ENCODE measurements around the gene MMP13.

DNA sequence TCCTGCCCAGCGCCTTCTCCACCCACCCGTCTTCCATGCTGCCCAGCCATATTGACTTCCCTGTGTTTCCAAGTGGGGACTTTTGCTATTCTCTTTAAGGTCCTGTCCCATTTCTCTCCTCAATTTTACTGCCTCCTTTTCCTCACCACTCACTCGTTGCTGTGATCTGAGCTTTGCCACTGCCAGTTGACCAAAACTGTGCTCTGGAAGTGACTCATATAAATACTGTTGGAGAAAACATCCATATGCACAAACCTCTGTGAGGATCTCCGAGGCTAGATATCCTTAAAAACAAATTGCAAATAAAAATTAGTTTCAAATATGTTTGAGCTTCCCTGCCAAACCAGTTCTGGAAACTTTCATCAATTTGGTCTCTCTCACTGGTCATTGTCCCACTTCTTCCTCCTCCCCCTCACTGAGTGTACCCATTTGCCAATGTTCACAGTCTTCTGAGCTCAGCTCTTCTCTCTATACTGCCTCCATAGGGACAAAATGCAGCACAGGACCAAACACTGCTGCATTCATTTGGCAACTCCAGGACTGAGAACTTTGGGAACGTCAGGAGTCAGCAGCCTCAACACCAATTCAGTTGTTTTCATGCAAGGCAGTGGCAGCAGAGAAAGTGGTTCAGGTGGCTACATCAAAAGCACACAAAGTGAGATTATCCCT, 34.0 kb upstream of the MMP13 start:
- TF ChIP-seq POLR2A (IDR thresholded peaks at IDR 0.05) = no peak
- TF ChIP-seq, protein P1, sequence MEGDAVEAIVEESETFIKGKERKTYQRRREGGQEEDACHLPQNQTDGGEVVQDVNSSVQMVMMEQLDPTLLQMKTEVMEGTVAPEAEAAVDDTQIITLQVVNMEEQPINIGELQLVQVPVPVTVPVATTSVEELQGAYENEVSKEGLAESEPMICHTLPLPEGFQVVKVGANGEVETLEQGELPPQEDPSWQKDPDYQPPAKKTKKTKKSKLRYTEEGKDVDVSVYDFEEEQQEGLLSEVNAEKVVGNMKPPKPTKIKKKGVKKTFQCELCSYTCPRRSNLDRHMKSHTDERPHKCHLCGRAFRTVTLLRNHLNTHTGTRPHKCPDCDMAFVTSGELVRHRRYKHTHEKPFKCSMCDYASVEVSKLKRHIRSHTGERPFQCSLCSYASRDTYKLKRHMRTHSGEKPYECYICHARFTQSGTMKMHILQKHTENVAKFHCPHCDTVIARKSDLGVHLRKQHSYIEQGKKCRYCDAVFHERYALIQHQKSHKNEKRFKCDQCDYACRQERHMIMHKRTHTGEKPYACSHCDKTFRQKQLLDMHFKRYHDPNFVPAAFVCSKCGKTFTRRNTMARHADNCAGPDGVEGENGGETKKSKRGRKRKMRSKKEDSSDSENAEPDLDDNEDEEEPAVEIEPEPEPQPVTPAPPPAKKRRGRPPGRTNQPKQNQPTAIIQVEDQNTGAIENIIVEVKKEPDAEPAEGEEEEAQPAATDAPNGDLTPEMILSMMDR (IDR thresholded peaks at IDR 0.05 in 4 of 5, conservative IDR thresholded peaks at IDR 0.05 in 1 of 5) = no peak

All from gastrocnemius medialis (tissue), 4 donors.